HCT116 (cell line): ENCODE measurements around the gene PLCD4. TPM values are rescaled to one million over a fixed set of nuclear protein-coding genes. Genes with fewer than 3 reads are reported as not detected.

Experiments
- ATAC-seq: fragments of 200-7000 bp; cut with Tn5 transposase; 2 replicates; pipeline ENCODE4 v1.9.1; 2020; ENCODE audit warnings: mild to moderate bottlenecking, moderate library complexity
- BruUV-seq: library from RNA; stranded (reverse); fragments of 400-500 nt; replicated peaks from 2 replicates; lab custom pipeline; 2021; lab: Mats Ljungman, UMichigan
- CTCF ChIA-PET: fragments of 300-600 bp; sonication (Branson Sonifier 250); formaldehyde crosslinking; loops from one replicate; lab custom pipeline; 2021; ENCODE audit warnings: antibody characterized with exemption; lab: Charles Lee
- POLR2A ChIA-PET: fragments of 300-600, 350-600 bp; sonication (Branson Sonifier 250); formaldehyde crosslinking; loops from one replicate; lab custom pipeline; 2021; ENCODE audit warnings: antibody characterized with exemption; lab: Charles Lee
- RAD21 ChIA-PET, 2 experiments: fragments of 300-600 bp; sonication (Branson Sonifier 250); formaldehyde crosslinking; loops; one replicate each; lab custom pipeline; 2023; ENCODE audit warnings: low total read pairs in 2 of 2; ENCODE audit not compliant: uncharacterized antibody in 2 of 2, unreplicated experiment in 2 of 2, low non-redundant PET in 1 of 2; lab: Charles Lee
- DNase-seq: peaks from one replicate; pipeline ENCODE4 v3.0.0-alpha.2; 2010; ENCODE audit warnings: low read depth, low spot score
- H2AFZ ChIP-seq: fragments of 200-600 bp; shearing (Covaris generic), sonication (generic); 2 replicates; pipeline ENCODE4 v1.6.1; 2017; ENCODE audit warnings: low read depth, mixed run types, mixed read lengths, antibody characterized with exemption, low read length; ENCODE audit not compliant: poor library complexity, severe bottlenecking
- H3K27ac ChIP-seq: 2 replicates; pipeline ENCODE4 v1.5.1; 2012; ENCODE audit warnings: low read depth, low read length
- H3K27me3 ChIP-seq: fragments of 200-600 bp; sonication (generic); 2 replicates; pipeline ENCODE4 v1.6.1; 2016; ENCODE audit warnings: mixed run types, low read length, mixed read lengths; ENCODE audit not compliant: insufficient read depth
- H3K36me3 ChIP-seq, 2 experiments: fragments of 200-500 bp in 1 of 2; fragments of 200-600 bp in 1 of 2; sonication (Bioruptor generic) in 1 of 2; sonication (generic) in 1 of 2; 2 replicates each; pipeline versions ENCODE4 v1.5.1 to v1.6.1; 2014 to 2016; ENCODE audit warnings: low read length in 2 of 2, inconsistent platforms in 1 of 2, mixed read lengths in 1 of 2, mixed run types in 1 of 2; ENCODE audit not compliant: insufficient read depth in 2 of 2, control insufficient read depth in 1 of 2
- H3K4me1 ChIP-seq, 2 experiments: fragments of 200-600 bp in 1 of 2; sonication (generic) in 1 of 2; 2 replicates each; pipeline versions ENCODE4 v1.5.1 to v1.6.1; 2012 to 2017; ENCODE audit warnings: low read length in 2 of 2, inconsistent platforms in 1 of 2, mild to moderate bottlenecking in 1 of 2, mixed read lengths in 1 of 2, mixed run types in 1 of 2, moderate library complexity in 1 of 2; ENCODE audit not compliant: insufficient read depth in 2 of 2, control insufficient read depth in 1 of 2
- H3K4me2 ChIP-seq: fragments of 200-600 bp; sonication (generic); 2 replicates; pipeline ENCODE4 v1.6.1; 2017; ENCODE audit warnings: mixed run types, low read length, mixed read lengths
- H3K4me3 ChIP-seq, 2 experiments: fragments of 200-600 bp in 1 of 2; sonication (generic) in 1 of 2; replicated peaks in 1 of 2; 2 replicates each; pipeline ENCODE4 v1.5.1; 2011 to 2016; ENCODE audit warnings: low read length in 2 of 2, control low read depth in 1 of 2, low read depth in 1 of 2, mild to moderate bottlenecking in 1 of 2, mixed read lengths in 1 of 2, mixed run types in 1 of 2
- H3K79me2 ChIP-seq: fragments of 200-600 bp; sonication (generic); 2 replicates; pipeline ENCODE4 v1.6.1; 2017; ENCODE audit warnings: mild to moderate bottlenecking, mixed run types, low read length, moderate library complexity, mixed read lengths; ENCODE audit not compliant: insufficient read depth
- H3K9ac ChIP-seq: fragments of 200-600 bp; sonication (generic); 2 replicates; pipeline ENCODE4 v1.6.1; 2016; ENCODE audit warnings: low read length, mixed read lengths
- H3K9me2 ChIP-seq: fragments of 200-600 bp; sonication (generic), shearing (Covaris generic); 2 replicates; pipeline ENCODE4 v1.6.1; 2017; ENCODE audit warnings: mixed run types, mild to moderate bottlenecking, moderate library complexity; ENCODE audit not compliant: insufficient read depth
- H3K9me3 ChIP-seq, 2 experiments: fragments of 200-500 bp in 1 of 2; fragments of 200-600 bp in 1 of 2; sonication (Bioruptor generic) in 1 of 2; sonication (generic) in 1 of 2; 2 replicates each; pipeline ENCODE4 v1.6.1; 2014 to 2017; ENCODE audit warnings: low read length in 2 of 2, mixed read lengths in 2 of 2, inconsistent platforms in 1 of 2, low read depth in 1 of 2, mild to moderate bottlenecking in 1 of 2, mixed run types in 1 of 2, moderate library complexity in 1 of 2; ENCODE audit not compliant: control insufficient read depth in 1 of 2, insufficient read depth in 1 of 2
- H4K20me1 ChIP-seq: fragments of 200-600 bp; sonication (generic), shearing (Covaris generic); 2 replicates; pipeline ENCODE4 v1.6.1; 2017; ENCODE audit warnings: mixed run types, mild to moderate bottlenecking, moderate library complexity; ENCODE audit not compliant: insufficient read depth
- EGR1 ChIP-seq: IDR thresholded peaks from 2 replicates; pipeline ENCODE4 v1.6.1; 2012; ENCODE audit warnings: low read depth
- EZH2 ChIP-seq: fragments of 200-600 bp; sonication (generic); IDR thresholded peaks from 2 replicates; pipeline ENCODE4 v1.6.1; 2017; ENCODE audit warnings: antibody characterized with exemption, mixed run types
- EZH2phosphoT487 ChIP-seq: fragments of 200-600 bp; IDR thresholded peaks from 2 replicates; pipeline ENCODE4 v1.6.1; 2018; ENCODE audit warnings: antibody characterized with exemption, borderline replicate concordance
- FOSL1 ChIP-seq: IDR thresholded peaks from 2 replicates; pipeline ENCODE4 v1.6.1; 2012; ENCODE audit warnings: low read depth
- JUND ChIP-seq: IDR thresholded peaks from 2 replicates; pipeline ENCODE4 v1.6.1; 2012
- POLR2A ChIP-seq: IDR thresholded peaks from 2 replicates; pipeline ENCODE4 v1.7.0; 2011; ENCODE audit warnings: borderline replicate concordance; ENCODE audit not compliant: insufficient read depth, insufficient read length; ENCODE audit errors: extremely low read depth
- POLR2AphosphoS5 ChIP-seq: IDR thresholded peaks from 2 replicates; pipeline ENCODE4 v1.6.1; 2011; ENCODE audit warnings: mild to moderate bottlenecking, low read depth, low read length, moderate library complexity
- SIN3A ChIP-seq: IDR thresholded peaks from 2 replicates; pipeline ENCODE4 v1.6.1; 2012; ENCODE audit warnings: low read depth
- SP1 ChIP-seq: IDR thresholded peaks from 2 replicates; pipeline ENCODE4 v1.6.1; 2012; ENCODE audit warnings: low read depth
- SRF ChIP-seq: IDR thresholded peaks from 2 replicates; pipeline ENCODE4 v1.6.1; 2012; ENCODE audit warnings: low read depth
- YY1 ChIP-seq: IDR thresholded peaks from 2 replicates; pipeline ENCODE4 v1.6.1; 2011; ENCODE audit warnings: low read length, low read depth, moderate library complexity, mild to moderate bottlenecking; ENCODE audit not compliant: insufficient replicate concordance; ENCODE audit errors: extremely low read depth
- intact Hi-C: fragments of 100-400 bp; cut with micrococcal nuclease; formaldehyde crosslinking; loops from 2 replicates; pipeline ENCODE4 v1.10.0; 2022
- total RNA-seq: library from RNA; stranded (reverse); gene quantifications from one replicate; pipeline ENCODE4 v1.2.1, GENCODE V29; 2021; ENCODE audit not compliant: unreplicated experiment
- TF ChIP-seq, protein P1 (sequence below): IDR thresholded peaks from 2 replicates; pipeline ENCODE4 v1.6.1; 2012; ENCODE audit warnings: low read depth
- TF ChIP-seq, protein P2 (sequence below): IDR thresholded peaks from 2 replicates; pipeline ENCODE4 v1.6.1; 2011; ENCODE audit warnings: mild to moderate bottlenecking, low read length, moderate library complexity; ENCODE audit not compliant: insufficient replicate concordance; ENCODE audit errors: extremely low read depth
- TF ChIP-seq, protein P3 (sequence below), 3 experiments: fragments of 200-600 bp in 1 of 3; sonication (generic) in 1 of 3; IDR thresholded peaks in 2 of 3; conservative IDR thresholded peaks in 1 of 3; 2 replicates each; pipeline ENCODE4 v1.5.1; 2012 to 2017; ENCODE audit warnings: low read depth in 2 of 3, low read length in 2 of 3, antibody characterized with exemption in 1 of 3, borderline replicate concordance in 1 of 3, control low read depth in 1 of 3, mild to moderate bottlenecking in 1 of 3, mixed read lengths in 1 of 3, mixed run types in 1 of 3, moderate library complexity in 1 of 3; ENCODE audit not compliant: insufficient read depth in 1 of 3

Gene PLCD4
- total RNA-seq, 1 experiment from 2014 or later, result 0.64 TPM

DNA sequence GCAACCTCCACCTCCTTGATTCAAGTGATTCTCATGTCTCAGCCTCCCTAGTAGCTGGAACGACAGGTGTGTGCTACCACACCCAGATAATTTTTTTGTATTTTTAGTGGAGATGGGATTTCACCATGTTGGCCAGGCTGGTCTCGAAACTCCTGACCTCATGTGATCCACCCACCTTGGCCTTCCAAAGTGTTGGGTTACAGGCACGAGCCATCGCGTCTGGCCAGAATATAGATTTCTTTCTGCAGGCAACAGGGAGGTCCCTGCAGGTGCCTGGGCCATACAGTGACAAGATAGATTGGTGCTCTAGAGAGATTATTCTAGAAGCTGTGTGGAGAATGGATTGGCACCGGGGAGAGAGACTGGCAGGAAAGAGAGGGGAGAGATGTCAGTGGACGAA, 13.3 kb downstream of the PLCD4 start (continued):
- TF ChIP-seq, protein P1, sequence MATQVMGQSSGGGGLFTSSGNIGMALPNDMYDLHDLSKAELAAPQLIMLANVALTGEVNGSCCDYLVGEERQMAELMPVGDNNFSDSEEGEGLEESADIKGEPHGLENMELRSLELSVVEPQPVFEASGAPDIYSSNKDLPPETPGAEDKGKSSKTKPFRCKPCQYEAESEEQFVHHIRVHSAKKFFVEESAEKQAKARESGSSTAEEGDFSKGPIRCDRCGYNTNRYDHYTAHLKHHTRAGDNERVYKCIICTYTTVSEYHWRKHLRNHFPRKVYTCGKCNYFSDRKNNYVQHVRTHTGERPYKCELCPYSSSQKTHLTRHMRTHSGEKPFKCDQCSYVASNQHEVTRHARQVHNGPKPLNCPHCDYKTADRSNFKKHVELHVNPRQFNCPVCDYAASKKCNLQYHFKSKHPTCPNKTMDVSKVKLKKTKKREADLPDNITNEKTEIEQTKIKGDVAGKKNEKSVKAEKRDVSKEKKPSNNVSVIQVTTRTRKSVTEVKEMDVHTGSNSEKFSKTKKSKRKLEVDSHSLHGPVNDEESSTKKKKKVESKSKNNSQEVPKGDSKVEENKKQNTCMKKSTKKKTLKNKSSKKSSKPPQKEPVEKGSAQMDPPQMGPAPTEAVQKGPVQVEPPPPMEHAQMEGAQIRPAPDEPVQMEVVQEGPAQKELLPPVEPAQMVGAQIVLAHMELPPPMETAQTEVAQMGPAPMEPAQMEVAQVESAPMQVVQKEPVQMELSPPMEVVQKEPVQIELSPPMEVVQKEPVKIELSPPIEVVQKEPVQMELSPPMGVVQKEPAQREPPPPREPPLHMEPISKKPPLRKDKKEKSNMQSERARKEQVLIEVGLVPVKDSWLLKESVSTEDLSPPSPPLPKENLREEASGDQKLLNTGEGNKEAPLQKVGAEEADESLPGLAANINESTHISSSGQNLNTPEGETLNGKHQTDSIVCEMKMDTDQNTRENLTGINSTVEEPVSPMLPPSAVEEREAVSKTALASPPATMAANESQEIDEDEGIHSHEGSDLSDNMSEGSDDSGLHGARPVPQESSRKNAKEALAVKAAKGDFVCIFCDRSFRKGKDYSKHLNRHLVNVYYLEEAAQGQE, result no peak
- TF ChIP-seq, protein P2, sequence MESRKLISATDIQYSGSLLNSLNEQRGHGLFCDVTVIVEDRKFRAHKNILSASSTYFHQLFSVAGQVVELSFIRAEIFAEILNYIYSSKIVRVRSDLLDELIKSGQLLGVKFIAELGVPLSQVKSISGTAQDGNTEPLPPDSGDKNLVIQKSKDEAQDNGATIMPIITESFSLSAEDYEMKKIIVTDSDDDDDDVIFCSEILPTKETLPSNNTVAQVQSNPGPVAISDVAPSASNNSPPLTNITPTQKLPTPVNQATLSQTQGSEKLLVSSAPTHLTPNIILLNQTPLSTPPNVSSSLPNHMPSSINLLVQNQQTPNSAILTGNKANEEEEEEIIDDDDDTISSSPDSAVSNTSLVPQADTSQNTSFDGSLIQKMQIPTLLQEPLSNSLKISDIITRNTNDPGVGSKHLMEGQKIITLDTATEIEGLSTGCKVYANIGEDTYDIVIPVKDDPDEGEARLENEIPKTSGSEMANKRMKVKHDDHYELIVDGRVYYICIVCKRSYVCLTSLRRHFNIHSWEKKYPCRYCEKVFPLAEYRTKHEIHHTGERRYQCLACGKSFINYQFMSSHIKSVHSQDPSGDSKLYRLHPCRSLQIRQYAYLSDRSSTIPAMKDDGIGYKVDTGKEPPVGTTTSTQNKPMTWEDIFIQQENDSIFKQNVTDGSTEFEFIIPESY, result no peak
- TF ChIP-seq EZH2phosphoT487 (no peak), EGR1 (no peak)

DNA sequence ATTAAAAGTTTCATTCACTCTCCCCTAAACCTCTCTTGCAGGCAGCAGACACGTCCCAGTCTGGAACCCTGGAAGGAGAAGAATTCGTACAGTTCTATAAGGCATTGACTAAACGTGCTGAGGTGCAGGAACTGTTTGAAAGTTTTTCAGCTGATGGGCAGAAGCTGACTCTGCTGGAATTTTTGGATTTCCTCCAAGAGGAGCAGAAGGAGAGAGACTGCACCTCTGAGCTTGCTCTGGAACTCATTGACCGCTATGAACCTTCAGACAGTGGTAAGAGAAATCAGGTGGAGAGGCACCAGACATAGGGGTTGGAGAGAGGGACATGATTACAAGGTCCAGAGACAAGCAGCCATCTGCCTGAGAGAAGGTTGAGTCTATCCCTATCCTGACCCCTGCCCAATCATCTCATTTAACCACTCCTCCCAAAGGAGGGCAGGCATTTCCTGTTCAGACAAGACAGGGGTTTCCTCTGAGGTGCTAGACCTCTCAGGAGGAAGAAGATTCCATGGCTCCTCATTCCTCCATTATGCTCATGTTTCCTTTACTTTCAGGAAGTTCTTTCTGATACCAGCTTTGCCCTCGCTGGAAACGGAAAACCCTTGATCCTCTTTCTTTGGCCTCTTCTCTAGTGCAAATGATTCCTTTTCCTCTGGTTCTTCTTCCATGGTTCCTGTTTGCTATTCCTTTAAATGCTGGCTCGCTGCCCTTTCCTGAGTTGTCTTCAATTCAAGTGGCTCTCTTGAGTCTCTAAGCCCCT, 15.1 kb downstream of the PLCD4 start:
- no peak overlapping the region for H3K9ac ChIP-seq
- intact Hi-C loops, result no loop called here
- CTCF ChIA-PET, result no interaction called here
- POLR2A ChIA-PET, result no interaction called here
- RAD21 ChIA-PET, result no interaction called here
- no TSS peak for BruUV-seq
- H3K27me3 ChIP-seq, result no peaks in the 10 kb centered on the region
- H4K20me1 ChIP-seq, result no peaks in the 10 kb centered on the region
- no peaks in the 10 kb centered on the region for H3K9me3 ChIP-seq
- H3K36me3 ChIP-seq, result no peaks in the 10 kb centered on the region
- no peak overlapping the region for H3K4me2 ChIP-seq
- DNase-seq (no peak), ATAC-seq (peak; percentile 21; the same call in 1 of the 2 replicates)
- no peak overlapping the region for H3K27ac ChIP-seq
- no peaks in the 10 kb centered on the region for H3K9me2 ChIP-seq
- H3K79me2 ChIP-seq, result no peaks in the 10 kb centered on the region
- peaks cover 0 to 4% of the 10 kb centered on the region in 2 experiments; a peak in 2 of 4 replicates for H3K4me1 ChIP-seq
- H2AFZ ChIP-seq, result no peak overlapping the region
- H3K4me3 ChIP-seq, result no peak overlapping the region
- TF ChIP-seq POLR2AphosphoS5 (no peak), SRF (no peak), EZH2 (no peak), JUND (no peak), SIN3A (no peak), YY1 (no peak), POLR2A (no peak), FOSL1 (no peak), SP1 (no peak)
- TF ChIP-seq, protein P3, sequence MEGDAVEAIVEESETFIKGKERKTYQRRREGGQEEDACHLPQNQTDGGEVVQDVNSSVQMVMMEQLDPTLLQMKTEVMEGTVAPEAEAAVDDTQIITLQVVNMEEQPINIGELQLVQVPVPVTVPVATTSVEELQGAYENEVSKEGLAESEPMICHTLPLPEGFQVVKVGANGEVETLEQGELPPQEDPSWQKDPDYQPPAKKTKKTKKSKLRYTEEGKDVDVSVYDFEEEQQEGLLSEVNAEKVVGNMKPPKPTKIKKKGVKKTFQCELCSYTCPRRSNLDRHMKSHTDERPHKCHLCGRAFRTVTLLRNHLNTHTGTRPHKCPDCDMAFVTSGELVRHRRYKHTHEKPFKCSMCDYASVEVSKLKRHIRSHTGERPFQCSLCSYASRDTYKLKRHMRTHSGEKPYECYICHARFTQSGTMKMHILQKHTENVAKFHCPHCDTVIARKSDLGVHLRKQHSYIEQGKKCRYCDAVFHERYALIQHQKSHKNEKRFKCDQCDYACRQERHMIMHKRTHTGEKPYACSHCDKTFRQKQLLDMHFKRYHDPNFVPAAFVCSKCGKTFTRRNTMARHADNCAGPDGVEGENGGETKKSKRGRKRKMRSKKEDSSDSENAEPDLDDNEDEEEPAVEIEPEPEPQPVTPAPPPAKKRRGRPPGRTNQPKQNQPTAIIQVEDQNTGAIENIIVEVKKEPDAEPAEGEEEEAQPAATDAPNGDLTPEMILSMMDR (IDR thresholded peaks at IDR 0.05 in 2 of 3, conservative IDR thresholded peaks at IDR 0.05 in 1 of 3; ENCODE audit: borderline replicate concordance in 1 of 3, insufficient read depth in 1 of 3, low read depth in 2 of 3, low read length in 2 of 3), result no peak
